GM12892 (cell line): ENCODE measurements around the gene MTPN.

Experiments used
- POLR2A ChIP-seq: IDR thresholded peaks from 2 replicates; pipeline ENCODE4 v1.6.1; 2011; ENCODE audit warnings: low read depth, low read length, control low read depth
- POLR2AphosphoS5 ChIP-seq: IDR thresholded peaks from 2 replicates; pipeline ENCODE4 v1.6.1; 2011; ENCODE audit warnings: low read depth, low read length, control low read depth
- TAF1 ChIP-seq: IDR thresholded peaks from 2 replicates; pipeline ENCODE4 v1.6.1; 2011; ENCODE audit warnings: low read depth, mild to moderate bottlenecking, control low read depth, low read length, borderline replicate concordance

DNA sequence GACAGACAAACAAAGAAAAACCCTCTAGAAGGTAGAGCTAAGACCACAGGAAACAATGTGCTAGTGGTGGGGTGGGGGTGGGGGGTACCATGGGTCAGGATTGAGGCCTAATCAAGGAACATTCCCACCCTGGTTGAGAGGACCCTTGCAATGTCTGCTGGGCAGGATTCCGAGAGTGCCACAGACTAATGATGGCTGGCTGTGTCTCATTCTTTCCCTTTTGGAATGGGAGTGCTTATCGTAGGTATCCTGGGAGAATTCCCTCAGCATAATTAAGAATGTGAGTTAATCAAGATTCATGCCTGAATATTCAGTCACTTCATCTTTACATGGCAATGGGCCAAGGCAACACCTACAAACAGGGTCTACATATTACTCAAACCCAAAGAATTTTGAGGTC, 14.7 kb upstream of the MTPN start:
- TF ChIP-seq POLR2A (no peak), POLR2AphosphoS5 (no peak), TAF1 (no peak)
